GM19324 (cell line): ENCODE results near the gene BACH2.
"Not testable (repeated sequence)": the region's sequence is repeated elsewhere in the genome, so short reads cannot be mapped to it uniquely, and the experiment has no call there.

Experiments
- ATAC-seq: cut with Tn5 transposase; IDR thresholded peaks from one replicate; pipeline ENCODE4 v1.9.1; 2021; ENCODE audit warnings: mild to moderate bottlenecking, moderate library complexity; ENCODE audit not compliant: unreplicated experiment, low FRiP score

The BACH2 gene

GRCh38 chr6:89984926-89985750 is 311.5 kb downstream of the BACH2 start:
- ATAC-seq, result no peak

- ATAC-seq, result no peak
Observed at GRCh38 chr6:89980353-89980752, 316.3 kb downstream of the BACH2 start.

- ATAC-seq, result no peak
Observed at GRCh38 chr6:89979481-89980119, 317.0 kb downstream of the BACH2 start.

- no peak for ATAC-seq
Observed at GRCh38 chr6:89978749-89979145, 317.9 kb downstream of the BACH2 start.

- no peak for ATAC-seq
Observed at GRCh38 chr6:89977808-89978748, 318.6 kb downstream of the BACH2 start.

- ATAC-seq, result no peak
Observed at GRCh38 chr6:89976694-89977020, 320.0 kb downstream of the BACH2 start.

- no peak for ATAC-seq
Observed at GRCh38 chr6:89975991-89976693, 320.5 kb downstream of the BACH2 start.

GRCh38 chr6:89975366-89975765 is 321.3 kb downstream of the BACH2 start:
- ATAC-seq, result no peak

GRCh38 chr6:89974834-89975233 is 321.8 kb downstream of the BACH2 start:
- ATAC-seq, result no peak

GRCh38 chr6:89972025-89972381 is 324.6 kb downstream of the BACH2 start:
- no peak for ATAC-seq

- ATAC-seq, result not testable (repeated sequence)
Observed at GRCh38 chr6:89971338-89972024, 325.2 kb downstream of the BACH2 start.

- ATAC-seq, result no peak
Observed at GRCh38 chr6:89970609-89971337, 325.9 kb downstream of the BACH2 start.

GRCh38 chr6:89970072-89970471 is 326.6 kb downstream of the BACH2 start:
- ATAC-seq, result no peak

- ATAC-seq, result no peak
Observed at GRCh38 chr6:89966913-89967312, 329.7 kb downstream of the BACH2 start.

- ATAC-seq, result no peak
Observed at GRCh38 chr6:89966228-89966544, 330.5 kb downstream of the BACH2 start.

GRCh38 chr6:89965441-89966227 is 331.0 kb downstream of the BACH2 start:
- ATAC-seq, result no peak

- ATAC-seq, result no peak
Observed at GRCh38 chr6:89963391-89963790, 333.3 kb downstream of the BACH2 start.

- no peak for ATAC-seq
Observed at GRCh38 chr6:89961481-89961880, 335.2 kb downstream of the BACH2 start.

- no peak for ATAC-seq
Observed at GRCh38 chr6:89959883-89960282, 336.8 kb downstream of the BACH2 start.
